ENCODE measurements around the gene TIMM17A.
"Not testable (repeated sequence)": the region's sequence is repeated elsewhere in the genome, so short reads cannot be mapped to it uniquely, and the experiment has no call there.

TIMM17A gene

GRCh38 chr1:201955009-201955728 is at the start of gene TIMM17A:
TIMM17A (plus strand) TSS chr1:201955503; CDS start chr1:201955527, 24 bp downstream.
- DNase-seq: peak; percentile 98

- DNase-seq: no peak
These were observed 49.0 kb upstream of the TIMM17A start for GRCh38 chr1:201906336-201906735.

- DNase-seq: no peak
These were observed 47.7 kb upstream of the TIMM17A start for GRCh38 chr1:201907621-201908020.

GRCh38 chr1:201911826-201912571 is 43.3 kb upstream of the TIMM17A start:
- no peak for DNase-seq

- DNase-seq: no peak
These were observed 42.5 kb upstream of the TIMM17A start for GRCh38 chr1:201912832-201913231.

- DNase-seq: no peak
These were observed 40.7 kb upstream of the TIMM17A start for GRCh38 chr1:201914456-201915235.

- peak; percentile 20 for DNase-seq
These were observed 38.6 kb upstream of the TIMM17A start for GRCh38 chr1:201916649-201917249.

DNA sequence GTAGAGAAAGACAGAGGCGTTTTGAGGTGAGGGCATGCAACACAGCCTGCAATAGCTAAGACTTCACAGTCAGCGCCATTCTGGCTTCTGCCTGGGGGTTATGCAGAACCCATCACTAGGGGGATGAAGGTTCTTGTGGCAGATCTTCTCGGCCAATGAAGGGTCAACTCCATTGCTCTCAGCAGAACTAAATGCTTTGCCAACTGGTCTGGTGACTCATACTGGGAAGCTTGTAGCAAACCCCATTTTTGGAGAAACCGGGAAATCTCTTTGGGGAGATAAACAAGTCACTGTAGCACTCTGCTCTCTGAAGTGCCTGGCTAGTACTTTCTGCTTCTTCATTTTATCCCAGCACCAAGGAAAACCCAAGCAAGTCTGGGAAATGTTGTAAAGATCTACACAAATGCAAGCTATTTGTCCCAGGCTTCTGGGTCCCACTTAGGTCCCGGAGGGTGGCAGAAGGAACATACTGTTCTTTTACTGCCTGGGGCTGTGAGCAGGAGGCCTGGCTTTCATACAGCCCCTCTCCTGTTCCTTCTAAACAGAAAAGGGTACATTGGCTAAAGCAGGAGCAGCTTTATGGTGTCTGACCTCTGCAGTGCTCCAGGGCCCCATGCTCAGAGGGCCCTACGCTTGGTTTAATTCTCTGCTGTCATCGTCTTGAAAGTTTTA is 37.8 kb upstream of the TIMM17A start:
- DNase-seq: no peak

DNA sequence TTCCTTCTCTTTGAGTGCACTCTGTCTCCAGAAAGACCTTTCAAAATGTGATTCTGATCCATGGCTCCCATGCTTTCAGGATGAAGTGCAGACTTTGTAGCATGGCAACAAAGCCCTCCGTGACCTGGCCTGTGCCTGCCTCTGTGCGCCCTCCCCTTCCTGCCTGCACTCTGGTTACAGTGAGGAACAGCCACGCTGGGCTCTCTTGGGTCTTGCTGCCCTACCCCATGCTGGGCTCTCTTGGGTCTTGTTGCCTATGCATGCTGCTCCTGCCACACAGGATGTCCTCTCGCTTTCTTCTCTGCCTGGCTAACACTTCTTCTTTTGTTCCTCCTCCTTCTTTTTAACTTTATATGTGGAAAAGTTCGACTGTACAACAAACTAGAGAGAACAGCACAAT is 37.0 kb upstream of the TIMM17A start:
- no peak for DNase-seq

GRCh38 chr1:201921952-201922558 is 33.2 kb upstream of the TIMM17A start:
- no peak for DNase-seq

- DNase-seq: no peak
These were observed 30.1 kb upstream of the TIMM17A start for GRCh38 chr1:201925301-201925567.

DNA sequence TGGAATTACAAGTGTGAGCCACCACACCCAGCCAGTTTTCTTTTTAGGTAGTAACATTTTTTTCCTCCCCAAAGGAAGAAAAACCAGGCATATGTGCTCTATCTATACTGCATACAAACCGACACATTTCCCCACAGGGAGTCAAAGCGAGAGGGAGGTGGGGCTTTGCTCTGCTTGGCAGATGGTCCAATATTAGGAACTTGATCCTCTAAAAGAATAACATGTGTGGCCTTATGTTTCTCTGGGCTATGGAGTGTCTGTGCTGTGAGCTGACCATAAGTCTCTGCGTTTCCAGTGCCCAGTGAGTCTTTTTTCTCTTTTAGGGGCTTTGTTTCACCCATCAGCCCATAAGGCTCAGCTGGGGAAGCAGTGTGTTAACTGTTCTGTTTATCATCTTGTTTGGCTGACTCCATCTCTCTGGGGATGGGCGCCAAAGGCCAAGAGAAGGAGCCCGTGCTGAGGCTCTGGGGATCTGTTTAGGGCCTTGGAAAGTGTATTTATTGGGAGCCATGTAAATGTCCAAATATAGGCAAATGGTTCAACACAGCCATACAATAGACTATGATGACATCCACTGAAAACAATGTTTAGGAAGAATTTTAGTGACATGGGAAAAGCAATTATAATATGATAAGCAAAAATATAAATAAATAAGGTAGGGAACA is 29.2 kb upstream of the TIMM17A start:
- no peak for DNase-seq

GRCh38 chr1:201928266-201928665 is 27.0 kb upstream of the TIMM17A start:
- DNase-seq: no peak

- no peak for DNase-seq
These were observed 25.2 kb upstream of the TIMM17A start for GRCh38 chr1:201930137-201930536.

- no peak for DNase-seq
These were observed 24.5 kb upstream of the TIMM17A start for GRCh38 chr1:201930803-201931202.

DNA sequence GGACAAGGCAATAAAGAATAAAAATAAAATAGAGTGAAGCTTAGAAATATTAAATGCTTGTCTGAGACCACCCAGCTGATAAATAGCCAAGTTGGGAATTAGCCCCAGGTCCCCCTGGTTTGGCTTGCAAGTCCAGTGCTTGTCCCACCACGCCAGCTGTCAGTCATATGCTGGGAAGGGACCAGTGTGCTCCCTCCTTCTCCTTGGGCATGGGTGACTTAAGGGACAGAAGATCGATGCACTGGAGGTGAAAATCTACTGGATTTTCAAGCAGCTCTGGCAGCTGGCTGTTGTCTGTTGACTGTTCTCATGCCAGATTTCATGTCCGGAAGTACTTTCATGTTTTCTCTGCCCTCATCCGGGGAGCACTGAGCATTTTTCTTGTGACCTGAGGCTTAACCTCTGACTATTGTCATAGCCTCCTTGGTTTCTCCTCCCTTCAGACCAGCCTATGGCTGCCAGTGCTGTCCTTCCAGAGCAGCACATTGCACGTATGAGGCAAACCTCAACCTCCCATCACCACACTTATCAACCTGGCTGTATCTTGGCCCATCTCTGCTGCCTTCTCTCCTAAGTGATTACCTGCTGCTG is 21.4 kb upstream of the TIMM17A start:
- no peak for DNase-seq

- DNase-seq: no peak
These were observed 17.6 kb upstream of the TIMM17A start for GRCh38 chr1:201937624-201938213.

DNA sequence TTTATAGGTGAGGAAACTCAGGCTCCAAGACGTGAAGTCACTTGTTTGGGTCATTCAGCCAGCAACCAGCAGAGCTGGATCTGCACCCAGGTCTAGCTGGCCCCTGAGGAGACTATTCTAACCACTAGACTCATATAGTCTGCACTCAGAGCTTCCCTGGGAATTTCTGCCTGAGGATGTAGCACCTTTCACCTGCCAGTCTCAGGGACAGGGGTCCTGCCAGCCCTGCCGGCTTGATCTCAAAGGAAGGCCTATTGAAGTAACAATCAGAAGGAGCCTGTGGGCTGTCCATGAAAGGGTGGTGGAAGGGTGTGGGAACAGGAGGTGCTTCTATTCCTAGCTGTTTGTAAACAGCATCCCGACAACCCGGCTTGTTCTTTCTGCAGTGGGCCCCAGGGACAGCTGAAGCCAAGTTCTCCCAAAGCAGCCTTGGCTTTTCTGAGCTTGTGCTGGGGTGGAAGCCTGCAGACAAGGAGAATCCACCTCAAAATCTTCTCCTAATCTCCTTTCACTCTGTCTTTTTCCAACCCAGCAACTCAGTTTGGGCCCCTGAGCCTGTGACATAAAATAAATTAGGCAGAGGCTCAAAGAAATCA is 16.8 kb upstream of the TIMM17A start:
- no peak for DNase-seq

GRCh38 chr1:201939148-201939547 is 16.2 kb upstream of the TIMM17A start:
- DNase-seq: no peak

- no peak for DNase-seq
These were observed 15.7 kb upstream of the TIMM17A start for GRCh38 chr1:201939574-201939973.

DNA sequence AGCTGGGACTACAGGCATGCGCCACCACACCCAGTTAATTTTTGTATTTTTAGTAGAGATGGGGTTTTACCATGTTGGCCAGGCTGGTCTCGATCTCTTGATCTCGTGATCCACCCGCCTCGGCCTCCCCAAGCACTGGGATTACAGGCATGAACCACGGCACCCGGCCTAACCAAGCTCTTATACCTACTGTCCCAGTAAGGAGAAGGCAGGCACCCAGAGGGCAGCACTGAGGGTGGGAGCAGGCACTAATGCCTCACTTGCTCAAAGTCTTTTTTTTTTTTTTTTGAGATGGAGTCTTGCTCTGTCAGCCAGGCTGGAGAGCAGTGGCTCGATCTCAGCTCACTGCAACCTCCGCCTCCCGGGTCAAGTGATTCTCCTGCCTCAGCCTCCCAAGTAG is 15.0 kb upstream of the TIMM17A start:
- DNase-seq: not testable (repeated sequence)

All from SHP77 treated with DMSO at 0.1 percent for 48 hours (cell line).